Stimulated activated CD4-positive, alpha-beta T cell treated with anti-CD3 and anti-CD28 coated beads, Interleukin-4, amount 100 ng/mL, for 4 hours (primary cell): ENCODE results near the gene PATJ.

ENCODE experiments used
- DNase-seq, 2 experiments: peaks; one replicate each; pipeline ENCODE4 v3.0.0-alpha.2; 2020

The PATJ gene

DNA sequence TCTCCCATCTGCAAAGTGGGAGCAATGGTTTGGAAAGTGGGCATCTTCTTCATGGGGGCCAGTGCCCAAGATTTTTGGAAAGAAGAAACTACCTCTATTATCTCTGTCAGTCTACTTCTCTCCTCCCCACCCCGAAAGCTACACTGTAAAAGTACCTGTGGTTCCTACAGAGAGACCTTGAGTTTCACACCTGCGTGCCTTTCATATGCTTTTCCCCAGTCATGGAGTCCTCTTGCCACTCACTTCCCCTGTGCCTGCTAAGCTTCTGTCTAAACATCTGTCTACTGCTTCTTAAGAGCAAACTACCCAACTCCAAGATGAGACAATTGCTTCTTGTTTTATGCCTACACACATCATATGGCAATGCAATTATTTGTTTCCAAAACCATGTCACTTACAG lies 261.5 kb downstream of the PATJ start:
- DNase-seq = no peak

DNA sequence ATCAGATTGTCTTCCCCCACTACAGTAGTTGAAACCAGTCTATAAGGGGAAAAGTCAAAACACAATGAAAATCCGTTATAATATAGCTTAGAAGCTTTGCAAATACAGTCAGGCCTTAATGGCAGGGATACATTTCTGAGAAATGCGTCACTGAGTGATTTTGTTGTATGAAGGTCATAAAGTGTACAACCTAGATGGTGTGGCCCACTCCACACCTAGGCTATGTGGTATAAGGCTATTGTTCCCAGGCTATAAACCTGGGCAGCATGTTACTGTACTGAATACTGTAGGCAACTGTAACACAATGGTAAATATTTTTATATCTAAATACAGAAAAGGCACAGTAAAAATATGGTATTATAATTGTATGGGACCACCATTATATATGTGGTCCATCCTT lies 264.4 kb downstream of the PATJ start:
- no peak for DNase-seq

DNA sequence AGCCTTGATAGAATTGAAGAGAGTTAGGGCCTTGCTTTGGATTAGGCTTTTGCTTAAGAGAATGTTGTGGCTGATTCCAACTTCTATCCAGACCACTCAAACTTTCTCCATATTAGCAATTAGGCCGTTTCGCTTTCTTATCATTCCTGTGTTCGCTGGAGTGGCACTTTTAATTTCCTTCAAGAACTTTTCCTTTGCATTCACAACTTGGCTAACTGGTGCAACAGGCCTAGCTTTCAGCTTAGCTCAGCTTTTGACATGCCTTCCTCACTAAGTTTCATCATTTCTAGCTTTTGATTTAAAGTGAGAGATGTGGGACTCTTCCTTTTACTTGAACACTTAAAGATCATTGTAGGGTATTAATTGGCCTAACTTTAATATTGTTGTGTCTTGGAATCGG lies 268.7 kb downstream of the PATJ start:
- DNase-seq = no peak

DNA sequence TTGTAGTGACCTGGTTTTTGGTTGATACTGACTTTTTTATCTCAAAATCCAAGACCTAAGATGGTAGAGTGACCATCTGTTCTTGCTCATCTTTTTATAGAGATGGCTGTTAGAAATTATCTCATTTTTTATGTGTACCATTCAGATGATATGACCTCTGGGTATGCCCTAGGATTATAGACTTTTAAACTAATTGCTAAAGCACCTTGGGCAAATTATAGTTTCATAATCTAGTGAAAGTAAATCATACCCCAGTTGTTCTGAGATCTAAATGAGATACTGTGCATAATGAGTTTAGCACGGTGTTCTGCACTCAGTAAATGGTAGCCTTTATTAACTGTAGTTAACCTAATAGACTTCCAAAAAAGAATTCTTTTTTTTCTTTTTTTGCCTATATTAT lies 269.8 kb downstream of the PATJ start:
- no peak for DNase-seq

DNA sequence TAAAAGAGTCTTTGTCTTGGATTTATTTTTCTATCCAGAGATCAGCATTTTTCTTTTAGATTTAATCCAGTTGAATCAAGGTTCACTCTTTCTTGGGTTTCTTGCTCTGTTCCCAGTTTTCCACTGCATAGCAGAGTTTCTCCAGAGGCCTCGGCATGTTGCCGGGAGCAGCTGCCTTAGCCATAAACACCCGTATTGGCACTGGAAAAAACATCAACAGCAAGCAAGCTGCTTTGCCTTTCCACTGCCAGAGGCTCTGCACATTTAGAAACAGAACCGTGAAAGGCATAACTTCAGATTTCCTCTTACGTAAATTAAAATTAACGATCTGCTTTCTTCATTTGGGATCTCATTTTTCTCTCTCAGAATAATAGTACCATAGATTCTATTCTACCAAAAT lies 270.6 kb downstream of the PATJ start:
- no peak for DNase-seq

DNA sequence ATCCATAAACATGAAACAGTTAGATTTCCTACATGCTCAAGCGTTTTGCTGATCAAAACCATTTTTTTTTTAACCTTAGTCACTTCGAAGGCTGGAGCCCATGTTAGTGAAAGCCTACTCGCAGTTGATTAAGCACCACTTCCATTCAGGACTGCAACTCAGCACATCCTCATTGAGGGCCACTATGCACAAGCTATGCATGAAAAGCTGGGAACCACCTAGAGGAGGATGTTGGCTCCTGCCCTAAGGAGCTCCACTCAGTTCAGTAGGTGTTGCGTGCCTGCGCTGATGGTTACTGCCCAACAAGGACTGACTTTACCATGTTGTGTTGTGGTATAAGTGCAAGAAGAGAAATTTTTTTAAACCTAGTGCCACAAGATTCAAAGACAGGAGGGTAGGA lies 271.0 kb downstream of the PATJ start:
- DNase-seq = no peak

DNA sequence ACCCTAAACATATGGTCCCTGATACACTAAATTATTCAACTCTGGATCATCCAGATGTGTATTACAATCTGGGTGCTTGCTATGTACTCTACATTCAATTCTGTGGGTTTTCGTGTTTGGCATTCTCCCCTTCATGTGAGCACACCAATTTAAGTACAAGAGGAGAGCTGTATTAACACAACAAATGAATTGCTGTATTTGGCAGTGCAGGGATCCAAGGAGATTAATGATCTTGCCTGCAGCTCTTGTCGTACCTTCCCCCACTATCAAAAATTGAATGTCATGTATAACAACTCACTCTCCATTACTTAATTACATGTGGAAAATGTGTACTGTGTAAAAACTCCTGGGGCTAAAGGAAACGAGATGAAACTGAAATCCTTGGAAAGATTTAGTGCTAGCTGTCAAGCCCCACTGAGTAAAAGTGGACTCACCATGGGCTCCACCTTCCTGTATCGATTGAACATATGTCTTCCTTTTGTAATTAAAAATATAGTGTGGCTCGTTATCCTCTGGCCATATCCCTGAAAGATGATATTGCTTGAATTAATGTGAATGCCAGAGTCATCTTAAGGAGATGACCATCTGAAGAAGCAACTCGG lies 280.2 kb downstream of the PATJ start:
- DNase-seq = no peak

DNA sequence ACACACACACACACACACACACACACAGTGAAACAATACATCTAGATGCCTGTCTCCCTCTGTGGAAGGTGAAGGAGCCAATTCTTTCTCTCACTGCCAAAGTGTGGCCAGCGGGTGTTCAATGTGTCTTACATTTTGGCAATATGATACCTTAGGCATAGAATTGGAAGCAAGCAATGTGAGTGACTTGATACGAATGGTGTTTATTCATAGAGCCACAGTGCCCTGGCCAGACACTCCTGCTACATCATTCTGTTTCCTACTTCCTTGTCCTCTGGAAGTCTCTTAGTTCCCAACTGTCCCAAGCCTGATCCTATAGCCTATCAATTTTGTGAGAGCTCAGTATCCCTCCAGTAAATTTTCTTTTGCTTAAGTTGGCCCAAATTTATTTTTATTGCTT lies 282.4 kb downstream of the PATJ start:
- no peak for DNase-seq

DNA sequence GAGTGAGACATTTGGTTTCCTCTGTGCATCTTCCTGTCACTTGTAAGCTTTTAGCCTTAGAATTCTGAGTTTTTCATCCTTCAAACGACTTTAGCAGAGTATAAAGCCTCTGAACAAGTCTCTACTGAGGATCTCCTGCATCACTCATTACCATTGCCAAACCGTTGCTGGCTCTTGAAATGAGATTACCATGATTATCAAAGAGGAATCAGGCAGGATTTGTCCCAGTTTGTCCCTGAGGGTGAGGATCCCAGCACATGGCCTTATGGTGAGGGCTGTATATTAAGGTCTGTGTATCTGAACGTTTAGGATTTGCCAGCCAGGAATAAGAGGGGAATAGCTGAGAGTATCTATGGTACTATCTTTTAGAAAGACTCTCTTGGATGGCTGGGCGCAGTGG lies 282.9 kb downstream of the PATJ start:
- DNase-seq = no peak

DNA sequence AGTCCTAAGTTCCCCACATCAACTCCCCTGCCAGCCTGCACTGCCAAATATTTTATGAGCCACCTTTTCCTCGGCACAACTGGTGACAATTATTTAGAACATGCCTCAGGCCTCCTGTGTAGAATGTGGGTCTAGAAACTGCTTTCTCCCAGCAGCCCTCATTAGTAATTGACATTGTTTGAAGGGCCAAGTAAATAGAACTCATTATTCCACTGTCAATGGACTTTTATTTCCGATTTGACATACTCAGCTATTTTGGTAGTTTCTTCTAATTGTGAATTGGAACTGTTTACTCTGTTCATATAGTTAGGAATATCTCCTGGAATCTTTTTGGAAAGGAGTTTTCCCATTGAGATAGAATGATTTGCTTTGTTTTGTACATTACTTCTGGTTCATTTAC lies 283.6 kb downstream of the PATJ start:
- DNase-seq = no peak

DNA sequence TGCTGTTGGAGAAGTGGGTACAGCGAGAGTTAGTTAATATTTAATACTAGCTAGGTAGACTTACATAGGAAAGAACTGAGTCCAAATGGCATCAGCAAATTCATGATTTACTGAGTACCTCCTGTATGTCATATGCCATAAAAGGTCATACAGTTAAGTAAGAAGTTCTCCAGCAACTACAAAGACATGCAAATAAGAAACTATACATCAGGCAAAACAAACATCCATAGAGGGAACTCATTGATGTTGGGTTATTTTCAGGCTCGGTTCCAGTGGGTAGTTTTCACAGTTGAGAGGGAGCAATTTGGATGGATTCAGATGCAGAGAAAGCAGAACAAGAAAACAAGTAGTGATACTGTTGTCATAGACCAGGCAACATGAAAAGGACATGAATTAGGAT lies 287.4 kb downstream of the PATJ start:
- DNase-seq = no peak

DNA sequence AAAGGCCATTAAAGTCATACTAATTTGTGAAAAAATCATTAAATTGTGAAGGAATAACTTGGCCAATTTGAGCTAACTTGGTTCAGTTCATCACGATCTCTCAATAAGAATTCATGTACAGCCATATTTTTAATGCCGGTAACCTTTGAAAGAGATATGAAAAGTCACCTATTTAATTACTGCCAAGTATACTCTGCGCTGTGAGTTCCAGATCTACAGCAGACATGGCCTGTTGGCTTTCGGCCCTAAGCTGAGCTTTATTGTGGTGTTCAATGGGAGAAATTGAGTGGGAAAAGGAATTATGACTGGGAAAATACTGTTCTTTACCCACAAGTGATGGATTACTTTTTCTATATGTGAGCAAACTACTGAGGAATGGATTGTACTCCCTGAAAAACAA lies 292.5 kb downstream of the PATJ start:
- DNase-seq = no peak

DNA sequence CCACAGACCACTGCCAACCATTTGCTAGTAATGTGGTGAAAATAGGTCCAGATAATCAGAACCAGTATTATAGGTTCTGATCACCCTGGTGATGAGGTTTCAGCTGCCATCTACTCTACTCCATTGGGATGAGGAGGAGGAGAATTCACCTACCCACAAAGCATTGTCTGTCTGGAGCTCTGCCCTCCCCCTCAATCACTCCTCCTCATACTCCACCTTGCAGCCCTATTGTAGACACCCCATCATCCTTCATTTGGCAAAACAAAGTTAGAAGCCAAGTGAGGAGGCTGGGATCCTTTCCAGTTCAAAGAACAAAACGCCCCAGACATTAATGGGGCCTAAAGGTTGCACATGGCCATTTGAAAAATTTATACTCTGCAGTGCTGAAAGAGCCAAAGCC lies 295.0 kb downstream of the PATJ start:
- no peak for DNase-seq

DNA sequence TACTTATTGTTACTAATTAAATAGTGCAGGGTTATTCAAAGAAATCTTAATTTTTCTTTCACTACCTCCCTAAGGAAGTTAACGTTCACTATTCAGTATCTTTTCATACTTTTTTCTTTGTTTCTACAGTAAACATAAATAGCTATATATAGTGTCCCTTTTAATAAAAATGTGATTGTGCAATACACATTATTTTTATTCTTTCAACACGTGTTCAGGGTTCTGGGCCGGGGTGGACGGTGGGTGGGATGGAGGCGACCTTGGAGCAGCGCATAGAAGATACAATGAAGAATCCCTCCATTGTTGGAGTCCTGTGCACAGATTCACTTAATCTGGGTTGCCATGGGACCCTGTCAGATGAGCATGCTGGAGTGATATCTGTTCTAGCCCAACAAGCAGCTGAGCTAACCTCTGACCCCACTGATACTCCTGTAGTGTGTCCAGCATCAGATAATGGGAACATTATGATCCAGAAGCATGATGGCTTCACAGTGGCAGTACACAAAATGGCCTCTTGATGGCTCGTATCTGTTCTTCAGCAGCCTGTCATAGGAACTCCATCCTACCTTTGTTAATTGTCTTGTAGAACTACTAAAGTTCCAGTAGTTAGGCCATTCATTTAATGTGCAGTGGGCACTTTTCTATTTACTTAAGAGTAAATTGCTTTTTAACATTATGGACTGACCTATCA lies 296.5 kb downstream of the PATJ start:
- DNase-seq = no peak

DNA sequence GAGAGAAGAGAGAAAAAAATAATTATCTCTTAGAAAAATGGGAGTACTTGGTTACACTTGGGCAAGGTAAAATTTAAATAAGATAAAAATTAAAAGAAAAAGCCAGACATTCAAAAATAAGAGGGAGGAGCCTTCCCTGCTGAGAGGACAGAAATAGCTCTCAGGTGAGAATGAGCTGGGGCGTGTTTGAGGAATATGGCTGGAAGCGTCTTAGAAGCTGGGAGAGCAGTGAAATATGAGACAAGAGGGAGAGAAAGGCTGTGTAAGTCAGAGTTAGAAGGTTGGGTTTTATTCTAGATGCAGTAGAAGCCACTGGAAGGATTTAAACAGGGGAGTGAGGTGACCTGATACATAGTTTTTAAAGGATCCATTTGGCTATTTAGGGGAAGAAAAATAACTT lies 298.2 kb downstream of the PATJ start:
- no peak for DNase-seq

DNA sequence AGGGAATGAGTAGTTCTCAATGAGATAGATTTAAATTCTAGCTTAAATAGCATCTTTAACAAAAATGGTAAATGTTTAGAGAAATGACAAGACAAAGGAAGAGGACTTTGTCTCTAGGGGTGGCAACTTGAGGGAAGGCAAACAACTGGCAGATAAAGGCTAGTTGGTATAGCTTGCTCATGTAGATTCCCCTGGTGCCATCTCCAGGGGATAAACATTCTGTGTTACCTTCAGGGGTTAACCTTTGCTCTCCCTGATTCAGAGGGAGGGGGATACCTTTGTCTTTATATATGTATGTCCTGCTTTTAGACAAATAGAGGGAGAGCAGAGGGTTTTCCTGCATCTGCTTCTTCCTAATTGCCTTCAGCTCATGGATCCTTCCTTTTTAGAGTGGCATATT lies 298.7 kb downstream of the PATJ start:
- no peak for DNase-seq

DNA sequence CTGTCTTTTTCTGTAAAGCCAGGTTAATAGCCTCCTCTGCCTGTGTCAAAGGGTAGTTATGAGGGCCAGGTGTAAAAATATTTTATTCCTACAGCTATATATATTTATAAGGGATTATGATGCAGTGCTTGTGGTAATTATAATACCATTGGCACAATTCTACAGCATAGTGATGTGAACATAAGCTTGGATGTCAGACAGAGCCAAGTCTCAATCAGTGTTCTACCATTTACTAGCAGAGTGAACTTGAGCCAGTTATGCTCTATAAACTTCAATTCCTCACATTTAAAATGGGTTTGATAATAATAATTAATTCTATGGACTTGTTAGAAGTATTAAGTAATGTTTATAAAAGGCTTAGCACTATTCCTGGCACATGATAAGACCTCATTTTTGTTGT lies 300.9 kb downstream of the PATJ start:
- DNase-seq = no peak

DNA sequence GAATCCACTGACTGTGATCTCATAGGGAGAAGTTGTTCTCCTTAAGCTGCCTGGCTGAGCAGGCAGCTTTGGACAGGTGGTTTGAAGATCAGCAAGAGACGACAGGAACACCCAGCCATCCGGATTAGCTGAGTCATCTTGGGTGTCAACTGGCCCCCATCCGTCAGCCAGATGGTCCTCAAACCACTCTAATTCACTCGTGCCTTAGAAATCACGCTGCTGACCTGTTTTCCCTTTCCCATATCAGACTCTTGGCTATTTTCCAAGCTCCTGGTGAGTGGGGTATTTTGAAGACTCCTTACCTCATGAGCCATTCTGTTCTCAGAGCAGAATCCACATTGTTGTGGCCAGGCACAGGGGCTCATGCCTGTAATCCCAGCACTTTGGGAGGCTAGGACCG lies 303.3 kb downstream of the PATJ start:
- DNase-seq = no peak

DNA sequence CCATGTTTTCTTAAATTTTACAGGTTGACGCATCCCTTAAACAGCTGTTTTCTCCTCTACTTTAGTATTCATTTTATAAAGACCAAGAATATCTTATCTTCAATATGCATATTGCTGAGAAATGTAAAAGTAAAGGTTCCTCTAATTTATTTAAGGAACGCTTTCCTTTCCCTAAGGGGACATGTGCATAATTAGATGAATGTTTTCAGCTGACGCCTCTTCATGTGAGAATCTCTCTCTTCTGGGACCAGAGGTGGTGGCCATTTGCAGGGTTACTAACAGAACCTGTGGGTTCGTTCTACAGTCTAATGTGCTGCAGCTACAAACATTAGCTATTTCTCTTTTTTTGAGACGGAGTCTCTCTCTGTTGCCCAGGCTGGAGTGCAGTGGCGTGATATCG lies 304.6 kb downstream of the PATJ start:
- no peak for DNase-seq

DNA sequence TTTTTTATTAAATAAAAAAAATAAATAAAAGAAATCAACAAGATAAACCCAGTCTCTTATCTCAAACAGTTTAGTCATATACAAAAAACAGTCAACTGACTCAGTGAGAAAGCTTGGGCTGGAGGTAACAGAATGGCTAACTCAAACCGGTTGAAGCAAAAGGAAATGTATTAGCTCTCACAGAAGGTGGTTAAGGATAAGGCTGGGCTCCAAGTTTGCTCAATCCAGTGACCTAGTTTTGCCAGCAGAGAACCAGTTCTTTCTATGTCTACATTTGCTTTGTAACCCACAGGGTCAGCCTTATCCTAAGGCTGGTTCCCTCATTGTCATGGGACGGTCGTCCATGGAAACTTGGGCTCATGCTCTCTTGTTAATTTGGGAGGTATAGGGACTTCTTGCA lies 307.9 kb downstream of the PATJ start:
- no peak for DNase-seq

DNA sequence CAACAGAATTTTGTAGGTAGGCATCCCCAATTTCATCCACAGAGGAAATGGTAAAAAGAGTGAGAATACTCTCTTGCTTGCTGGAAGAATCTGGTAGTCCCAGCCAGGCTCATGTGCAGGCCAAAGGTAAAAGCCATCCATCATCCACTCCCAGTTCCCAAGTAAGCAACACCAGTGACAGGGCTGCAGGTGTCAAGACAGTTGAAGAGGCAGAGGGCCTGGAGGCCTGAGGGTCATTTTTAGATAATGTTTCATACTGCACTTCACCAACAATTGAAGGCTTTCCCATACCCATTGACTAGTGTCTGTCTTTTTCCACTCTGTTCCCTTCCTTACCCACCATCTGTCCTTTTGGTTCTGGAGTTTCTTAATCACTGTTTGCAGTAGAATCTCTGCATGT lies 310.7 kb downstream of the PATJ start:
- no peak for DNase-seq

DNA sequence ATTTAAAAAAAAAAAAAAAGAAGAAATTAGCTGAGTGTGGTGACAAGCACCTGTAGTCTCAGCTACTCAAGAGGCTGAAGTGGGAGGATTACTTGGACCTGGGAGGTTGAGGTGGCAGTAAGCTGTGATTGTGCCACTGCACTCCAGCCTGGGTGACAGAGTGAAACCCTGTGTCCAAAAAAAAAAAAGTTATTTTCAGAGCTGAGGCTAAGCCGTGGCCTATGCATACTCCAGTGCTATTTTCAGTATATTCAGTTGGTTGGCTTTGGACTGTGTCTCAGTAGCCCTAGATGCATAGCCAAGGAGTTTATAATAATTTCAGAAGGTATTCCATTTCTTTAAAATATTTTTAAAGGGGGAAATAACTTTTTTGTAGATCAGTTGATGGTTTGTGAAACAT lies 311.9 kb downstream of the PATJ start:
- no peak for DNase-seq

DNA sequence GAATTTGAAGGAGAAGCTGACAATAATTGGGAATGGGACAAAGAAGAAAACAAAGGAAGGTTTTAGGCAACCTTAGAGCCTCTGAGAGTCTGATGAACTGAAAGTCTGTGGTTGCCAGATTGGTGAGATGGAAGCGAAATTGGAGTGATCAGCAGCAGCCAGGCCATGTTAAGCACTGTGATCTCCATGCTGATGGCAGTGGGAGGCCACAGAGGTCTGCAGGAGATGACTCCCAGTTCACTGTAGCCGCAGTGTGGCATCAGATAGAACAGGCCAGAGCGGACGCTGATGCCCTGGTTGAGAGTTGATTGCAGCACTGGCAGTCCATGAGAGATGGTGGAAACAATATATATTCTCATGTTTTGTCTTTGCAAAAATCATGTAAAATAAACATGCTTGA lies 314.9 kb downstream of the PATJ start:
- DNase-seq = no peak

DNA sequence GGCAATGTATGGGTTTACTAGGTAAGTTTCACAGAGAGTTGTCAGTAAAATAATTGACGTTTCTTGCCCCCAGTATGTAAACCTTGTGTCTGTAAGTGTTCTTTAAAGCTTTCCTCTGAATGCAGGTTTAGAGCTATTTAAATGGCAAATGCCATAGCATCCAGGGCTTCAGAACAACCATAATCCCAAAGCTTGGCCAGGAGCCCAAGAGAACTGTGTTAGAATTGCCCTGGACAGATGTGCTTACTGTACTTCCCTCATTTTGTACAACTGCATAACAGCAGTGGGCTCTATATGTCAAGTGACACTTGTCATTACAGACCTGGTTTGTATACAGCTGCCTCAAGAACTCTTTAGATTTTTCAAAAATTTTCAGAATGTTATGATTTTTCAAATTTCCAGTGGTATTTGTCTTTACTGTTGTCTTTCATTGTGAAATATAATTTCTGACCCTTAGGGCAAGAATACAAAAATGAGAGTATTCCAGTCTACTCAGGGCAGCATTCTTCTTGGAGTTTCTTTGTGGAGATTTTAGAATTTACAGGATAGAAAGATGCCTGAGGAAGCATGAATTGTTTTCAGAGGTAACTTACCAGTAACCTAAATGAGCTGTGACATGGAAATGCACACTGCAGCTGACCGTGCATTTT lies 315.5 kb downstream of the PATJ start:
- no peak for DNase-seq

DNA sequence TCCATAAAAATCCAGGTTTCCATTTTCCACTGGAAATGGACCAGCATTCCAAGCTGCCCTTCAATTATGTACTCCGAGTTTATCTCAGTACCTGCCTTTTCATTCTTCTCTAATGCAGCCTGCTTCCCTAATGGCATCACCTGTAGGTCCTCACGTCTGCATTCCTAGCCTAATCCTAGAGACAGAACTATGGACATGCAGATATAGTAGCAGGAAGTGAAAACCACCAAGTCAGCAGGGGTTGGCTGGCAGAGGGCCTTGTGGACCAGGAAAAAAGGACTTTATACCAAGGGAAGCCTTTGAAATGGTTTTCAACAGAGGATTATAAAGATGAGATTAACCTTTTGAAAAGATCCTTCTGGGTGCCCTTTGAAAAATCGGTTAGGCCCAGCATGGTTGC lies 316.7 kb downstream of the PATJ start:
- DNase-seq = no peak
